HG03378 (cell line): ENCODE measurements around the gene LOXL3.
A peak's percentile ranks its signal among the peaks of the same experiment; 100 is the strongest.

Experiments
- ATAC-seq: cut with Tn5 transposase; IDR thresholded peaks from one replicate; pipeline ENCODE4 v1.9.1; 2021; ENCODE audit warnings: mild to moderate bottlenecking, moderate library complexity; ENCODE audit not compliant: unreplicated experiment

LOXL3 gene

DNA sequence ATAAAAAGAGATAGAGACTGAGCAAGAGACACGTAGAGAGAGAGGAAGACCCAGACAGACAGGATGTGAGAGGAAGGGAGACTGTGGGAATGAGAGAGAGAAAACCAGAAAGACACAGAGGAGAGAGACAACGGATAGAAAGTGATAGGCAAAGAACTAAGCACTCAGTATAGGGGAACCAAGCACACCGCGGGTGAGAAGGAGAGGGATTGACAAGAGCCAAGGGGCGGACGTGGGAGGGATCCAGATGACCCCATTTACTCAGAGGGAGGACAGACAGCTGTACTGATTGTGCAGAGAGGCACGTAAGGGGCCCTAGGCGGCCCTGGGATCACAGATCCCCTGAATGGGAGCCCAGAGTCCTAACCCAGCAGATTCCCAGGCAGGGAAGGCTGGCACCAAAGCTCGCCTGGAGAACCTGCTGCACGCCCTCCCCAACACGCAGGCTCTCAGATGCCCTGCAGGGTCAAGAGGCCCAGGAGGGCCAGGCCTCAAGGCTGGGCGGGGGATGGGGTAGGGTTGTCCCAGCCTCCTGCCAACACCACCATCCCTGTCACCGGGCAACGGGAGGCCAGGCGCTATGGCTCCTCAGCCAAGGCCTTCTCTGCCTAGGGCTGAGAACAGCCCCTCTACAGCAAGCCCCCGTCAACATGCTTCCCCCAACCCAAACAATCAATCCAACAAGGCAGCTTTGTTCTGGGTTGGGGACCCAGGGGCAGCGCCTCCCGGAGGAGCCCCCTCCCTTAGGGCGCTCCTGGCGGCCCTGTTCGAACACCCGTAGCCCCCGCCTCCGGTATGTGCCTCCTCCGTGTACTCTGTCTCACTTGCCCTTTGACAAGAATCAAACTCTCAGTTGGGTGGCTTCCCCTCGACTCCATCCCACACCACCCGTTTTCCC lies 579 bp downstream of the LOXL3 start:
- peak; percentile 24 for ATAC-seq

DNA sequence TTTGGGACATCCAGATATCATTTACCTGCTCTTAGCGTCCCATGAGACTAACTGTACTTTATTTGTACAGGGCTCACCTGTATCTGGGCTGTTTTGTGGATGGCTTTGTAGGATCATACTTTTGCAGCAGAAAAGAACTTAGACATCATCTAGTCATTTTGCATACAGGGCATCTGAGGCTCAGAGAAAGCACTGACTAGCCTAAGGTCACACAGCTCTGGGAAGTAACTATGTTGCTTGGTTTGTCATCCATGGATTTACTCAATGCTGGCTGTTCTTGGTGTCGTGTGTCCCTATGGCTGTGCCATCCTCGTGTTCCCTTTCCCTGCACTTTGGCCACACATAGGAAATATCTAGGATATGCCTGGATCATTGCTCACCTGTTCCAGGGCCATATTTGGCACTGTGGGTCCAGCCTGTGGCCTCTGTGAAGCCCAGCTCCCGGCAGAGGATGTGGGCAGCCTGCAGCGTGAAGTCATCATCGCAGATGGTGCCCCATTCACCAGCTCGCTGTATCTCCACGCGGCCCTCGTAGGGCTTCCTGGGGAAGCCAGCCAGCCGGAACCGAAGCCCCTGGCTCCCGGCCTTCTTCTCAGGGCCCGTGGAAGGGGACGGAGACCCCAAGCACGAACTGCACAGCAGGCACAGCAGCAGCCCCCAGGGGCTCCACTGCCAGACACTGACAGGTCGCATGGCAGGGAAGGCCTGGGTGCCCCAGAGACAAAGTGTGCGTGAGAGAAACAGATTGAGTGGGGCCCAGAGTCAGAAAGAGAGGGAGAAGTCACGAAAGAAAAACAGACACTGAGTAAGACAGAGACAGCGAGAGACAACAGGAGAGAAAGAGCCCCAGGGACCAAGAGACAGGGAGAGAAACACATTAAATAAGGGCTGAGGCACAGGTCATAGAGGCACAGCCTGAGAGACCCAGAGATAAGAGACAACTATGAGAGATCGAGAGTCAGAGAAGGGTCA lies 1.5 kb downstream of the LOXL3 start:
- ATAC-seq: peak; percentile 31

DNA sequence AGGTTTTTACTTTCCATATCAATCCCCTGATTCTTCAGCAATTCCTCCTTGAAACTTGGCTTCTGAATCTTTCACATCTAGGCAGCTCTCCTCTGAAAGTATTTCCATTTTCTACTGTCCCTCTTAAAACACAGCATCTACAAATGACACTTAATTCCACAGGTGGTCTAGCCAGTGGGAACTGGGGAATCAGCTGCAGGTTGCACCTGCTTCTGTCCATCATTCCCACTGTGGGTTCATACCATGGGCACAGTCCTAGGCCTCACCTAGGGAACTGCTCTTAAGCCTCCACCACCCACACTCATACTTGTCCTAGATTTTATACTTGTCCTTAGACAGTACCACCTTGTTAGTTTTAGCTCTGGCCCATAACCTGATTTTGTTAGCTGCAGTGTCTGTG lies 2.2 kb downstream of the LOXL3 start:
- ATAC-seq: no peak

DNA sequence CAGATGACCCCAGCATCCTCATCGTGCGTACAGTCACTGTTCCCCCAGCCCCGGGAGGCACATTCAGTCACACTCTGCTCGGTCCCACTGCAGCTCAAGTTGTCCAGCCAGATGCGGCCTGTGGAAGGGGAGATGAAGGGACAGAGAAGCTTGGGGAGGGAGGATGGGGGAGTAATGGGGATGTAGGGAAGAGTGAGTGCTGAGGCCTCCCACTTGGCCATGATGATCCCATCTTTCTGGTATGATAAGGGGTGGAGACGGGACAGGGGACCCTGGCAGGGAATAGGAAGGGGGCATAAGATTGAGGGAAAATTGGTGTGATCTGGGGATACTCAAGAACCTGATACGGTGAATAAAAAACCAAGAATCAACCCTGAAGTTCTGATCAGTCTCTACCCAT lies 3.5 kb downstream of the LOXL3 start:
- ATAC-seq: no peak

DNA sequence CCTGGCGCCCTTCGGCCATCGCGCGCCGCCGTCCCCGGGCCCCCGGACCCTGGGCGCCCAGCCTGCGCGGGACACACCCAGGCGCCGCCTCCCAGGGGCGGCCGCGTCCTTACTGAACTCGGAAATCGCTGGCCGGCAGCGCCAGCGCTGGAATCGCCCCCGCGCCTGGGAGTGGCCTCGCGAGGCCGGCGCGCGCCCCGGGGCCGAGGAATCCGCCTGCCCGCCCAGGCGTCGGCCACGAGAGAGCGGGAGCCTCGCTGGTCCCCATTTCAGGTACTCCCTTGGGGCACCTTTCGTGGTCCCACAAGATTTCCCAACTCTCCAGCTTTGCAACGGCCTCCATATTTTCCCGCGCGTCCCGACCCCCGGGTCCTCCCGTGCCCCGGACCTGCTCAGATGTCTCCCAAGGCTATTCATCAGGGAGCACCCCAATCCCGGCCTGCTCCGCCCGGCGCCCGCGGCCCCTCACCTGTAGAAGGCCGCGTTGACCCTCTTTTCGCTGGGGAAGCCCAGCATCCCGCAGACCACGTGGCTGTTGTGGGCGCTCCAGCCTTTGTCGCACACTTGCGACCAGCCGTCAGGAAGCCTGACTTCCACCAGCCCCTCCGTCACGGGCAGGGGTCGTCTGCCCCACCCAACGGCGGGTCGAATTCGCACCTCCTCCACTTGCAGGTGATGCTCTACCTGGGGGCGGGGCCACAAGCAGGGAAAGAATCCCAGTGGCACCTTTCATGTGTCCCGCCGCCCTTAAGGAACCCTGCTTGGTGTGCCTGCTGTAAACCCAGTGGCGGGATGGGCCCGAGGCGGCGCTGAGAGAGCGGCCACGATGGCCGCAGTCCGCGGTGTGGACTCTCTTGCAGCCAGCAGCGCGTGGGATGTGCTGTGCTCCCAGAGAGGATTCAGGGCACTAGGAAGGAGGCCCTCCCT lies 4.6 kb downstream of the LOXL3 start:
- no peak for ATAC-seq

DNA sequence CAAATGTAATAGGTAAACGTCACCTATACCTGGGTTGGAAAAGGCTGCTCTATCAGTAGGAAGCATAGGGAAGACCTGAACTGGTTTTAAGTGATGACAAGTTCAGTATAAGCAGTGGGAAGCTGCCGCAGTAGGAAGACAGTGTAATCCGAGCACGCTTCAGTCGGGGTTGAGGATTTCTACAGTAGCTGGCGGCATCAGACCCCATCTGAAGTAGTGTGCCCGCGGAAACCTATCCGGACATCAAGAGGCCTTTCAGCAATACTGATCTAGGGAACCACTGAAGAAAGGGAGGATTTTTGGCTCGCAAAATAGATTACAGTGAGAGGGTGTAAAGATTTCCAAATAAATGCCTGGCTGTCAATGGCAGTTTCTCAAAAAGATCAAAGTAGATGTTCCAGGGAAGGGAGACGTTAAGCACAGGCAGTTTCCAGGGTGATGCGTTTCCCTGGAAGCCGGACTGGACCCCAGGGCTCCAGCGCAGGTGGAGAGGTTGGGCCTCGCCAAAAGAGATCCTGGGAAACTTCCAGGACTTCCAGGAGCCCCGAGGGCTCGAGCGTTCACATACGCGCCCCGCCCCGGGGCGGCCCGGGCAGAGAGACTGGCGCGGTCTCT lies 5.3 kb downstream of the LOXL3 start:
- no peak for ATAC-seq

DNA sequence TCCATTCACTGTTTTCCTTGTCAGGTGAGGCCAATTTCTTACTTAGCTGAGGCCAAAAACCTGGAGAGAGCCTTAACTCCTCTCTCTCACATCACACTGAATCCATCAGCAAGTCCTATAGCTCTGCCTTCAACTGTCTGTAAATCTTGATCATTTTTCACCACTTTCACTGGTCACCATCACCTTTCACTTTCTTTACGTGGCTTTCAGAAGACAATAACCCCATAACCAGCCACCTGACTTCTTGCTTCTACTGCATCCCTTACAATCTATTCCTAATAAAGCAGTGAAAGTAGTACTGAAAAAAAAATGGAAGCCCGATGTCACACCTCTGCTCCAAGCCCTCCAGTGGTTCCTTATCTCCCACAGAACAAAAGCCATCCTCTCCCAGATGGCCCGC lies 7.7 kb downstream of the LOXL3 start:
- no peak for ATAC-seq

DNA sequence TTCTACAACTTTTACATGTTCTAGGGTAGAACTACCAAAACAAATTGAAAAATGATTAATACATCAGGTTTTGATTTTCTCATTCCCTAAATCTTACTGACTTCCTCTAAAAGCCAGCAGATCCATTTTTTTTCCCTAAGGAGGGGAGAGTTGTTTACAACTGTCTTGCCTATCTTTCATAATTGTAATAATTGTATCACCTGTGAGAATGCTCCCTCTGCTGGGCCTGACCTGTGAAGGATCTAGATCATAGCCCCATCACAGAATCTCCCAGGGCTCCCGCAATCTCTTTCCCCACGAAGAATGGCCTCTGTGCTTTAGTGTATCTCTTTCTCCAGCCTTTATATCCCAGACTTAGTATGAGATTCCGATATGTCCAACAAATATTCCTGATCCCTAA lies 9.1 kb downstream of the LOXL3 start:
- no peak for ATAC-seq

DNA sequence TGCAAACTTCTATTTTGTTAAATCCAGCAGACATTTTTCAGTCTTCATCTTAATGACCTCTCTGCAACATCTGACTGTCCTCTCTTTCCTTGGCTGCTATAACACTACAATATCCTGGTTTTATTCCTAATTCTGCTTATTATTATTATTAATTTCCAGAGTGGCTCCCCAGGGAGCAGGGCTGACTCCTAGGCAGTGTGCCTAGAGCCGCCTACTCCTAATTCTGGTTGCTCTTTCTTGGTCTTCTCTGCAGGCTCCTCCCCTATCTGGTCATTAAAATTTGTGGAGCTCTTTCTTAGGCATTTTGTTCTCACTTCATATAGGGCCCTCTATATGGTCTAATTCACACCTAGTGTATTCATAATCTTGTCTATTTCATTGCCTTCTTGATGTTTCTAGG lies 10.8 kb downstream of the LOXL3 start:
- no peak for ATAC-seq

DNA sequence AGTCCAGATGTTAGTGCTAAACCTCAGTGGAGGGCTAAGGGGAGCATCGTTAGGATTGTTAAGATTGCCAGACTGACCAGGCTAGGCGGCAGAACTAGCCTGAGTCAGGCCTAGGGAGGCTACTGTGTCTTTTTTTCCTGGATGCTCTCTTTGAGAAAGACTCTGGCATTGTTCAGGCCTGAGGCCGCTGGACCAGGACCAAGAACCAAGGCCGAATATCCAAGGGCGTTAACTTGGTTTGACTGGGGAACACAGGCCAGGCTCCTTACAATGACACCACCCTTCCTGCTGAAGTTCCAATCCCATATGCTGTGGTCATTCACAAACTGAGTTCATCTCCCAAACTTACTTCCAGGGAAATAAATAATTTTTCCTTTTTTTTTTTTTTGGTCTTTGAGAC lies 13.5 kb downstream of the LOXL3 start:
- ATAC-seq: no peak

DNA sequence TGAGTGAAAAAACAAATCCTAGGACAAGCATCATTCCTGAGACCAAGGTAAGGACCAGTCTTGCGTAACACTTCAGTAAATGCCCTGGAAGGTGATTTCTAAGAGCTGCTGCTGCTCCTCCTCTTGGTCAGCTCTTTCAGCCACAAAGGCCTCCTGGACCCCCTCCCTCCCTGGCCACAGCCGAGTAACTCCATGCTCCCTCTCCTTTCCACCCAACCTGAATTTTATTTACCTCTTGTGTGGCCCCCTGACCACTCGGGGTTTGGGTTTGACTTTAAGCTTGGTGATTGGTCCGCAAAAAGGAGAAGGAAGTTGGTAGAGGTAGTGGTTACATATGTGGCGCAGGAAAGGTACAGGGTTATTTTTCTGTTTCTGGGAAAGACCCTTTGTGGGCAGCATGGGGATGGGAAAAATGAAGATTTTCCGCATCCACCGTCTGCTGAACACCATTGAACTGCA lies 14.8 kb downstream of the LOXL3 start:
- peak; percentile 50 for ATAC-seq

DNA sequence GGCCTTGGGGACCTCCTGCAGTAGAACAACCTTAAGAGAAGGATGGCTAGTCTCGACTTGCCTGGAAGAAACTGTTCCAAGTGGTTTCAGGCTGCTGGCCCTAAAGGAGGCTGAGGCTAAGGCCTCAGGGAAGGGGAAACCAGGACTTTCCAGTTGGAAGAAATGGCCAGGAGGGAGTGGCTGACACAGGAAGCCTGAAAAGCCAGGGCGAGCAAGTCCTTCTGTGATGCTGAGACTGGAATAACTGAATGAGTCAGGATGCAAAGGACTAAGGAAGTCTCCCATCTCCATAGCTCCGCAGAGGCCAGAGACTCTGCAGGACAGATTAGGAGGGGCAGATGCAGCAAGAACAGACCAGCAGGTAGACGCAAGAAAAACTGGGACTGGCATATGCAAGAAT lies 16.6 kb downstream of the LOXL3 start:
- no peak for ATAC-seq

DNA sequence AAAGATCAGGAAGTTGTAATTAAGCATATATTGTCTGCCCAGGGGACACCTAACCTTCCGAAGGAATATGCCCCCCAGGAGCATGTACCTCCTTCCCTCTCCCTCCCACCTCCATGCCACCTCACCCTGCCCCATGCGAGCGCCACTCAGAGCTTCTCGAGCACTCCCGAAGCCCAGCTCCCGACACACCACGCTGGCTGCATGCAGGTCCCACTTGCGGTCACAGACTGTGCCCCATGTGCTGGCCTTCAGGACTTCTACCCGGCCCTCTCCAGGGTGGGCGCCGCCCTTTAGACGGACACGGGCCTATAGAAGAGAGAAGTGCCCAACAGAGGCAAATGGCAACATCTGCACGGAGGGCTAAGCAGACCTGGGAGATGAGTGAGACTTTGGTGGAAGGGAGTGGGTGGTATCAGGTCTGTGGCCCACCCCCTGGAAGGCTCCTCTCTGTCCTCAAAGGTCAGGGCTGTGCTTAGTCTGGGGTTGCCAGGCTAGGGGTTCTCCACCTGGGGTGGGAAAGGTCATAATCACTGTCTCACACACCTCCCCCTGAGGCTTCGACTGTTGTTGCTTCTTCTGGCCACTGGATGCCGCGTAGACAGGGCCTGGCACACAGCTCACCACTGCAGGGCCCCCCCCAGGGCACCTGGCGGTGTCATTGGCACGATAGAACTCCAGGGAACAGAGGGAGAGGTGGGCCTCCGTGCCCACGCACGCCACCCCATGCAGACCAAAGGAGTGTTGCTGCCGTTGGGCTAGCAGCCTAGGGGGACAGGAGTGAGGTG lies 17.4 kb downstream of the LOXL3 start:
- no peak for ATAC-seq

DNA sequence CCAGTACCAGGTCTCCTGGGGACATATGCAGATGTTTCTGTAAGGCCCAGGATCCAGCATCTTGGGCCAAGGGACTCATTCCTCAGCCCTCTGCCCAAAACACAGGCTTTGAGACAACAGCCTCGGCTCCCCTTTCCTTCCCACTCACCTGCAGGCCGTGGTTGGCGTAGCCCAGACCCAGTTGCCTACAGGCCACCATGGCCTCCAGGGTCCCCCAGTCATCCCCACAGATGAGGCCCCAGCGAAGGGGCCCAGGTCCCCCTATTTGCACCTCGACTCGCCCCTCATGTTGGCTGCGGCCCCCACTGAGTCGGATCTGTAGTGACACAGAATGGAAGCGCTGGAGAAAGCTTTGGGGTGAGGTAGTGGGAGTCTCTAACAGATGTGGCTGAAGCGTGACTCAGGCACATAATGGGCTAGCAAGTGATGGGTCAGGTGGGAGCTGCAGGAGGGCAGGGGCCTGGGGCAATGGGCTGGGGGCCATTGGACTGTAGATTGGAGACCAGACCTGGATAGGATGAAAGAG lies 18.2 kb downstream of the LOXL3 start:
- ATAC-seq: no peak

DNA sequence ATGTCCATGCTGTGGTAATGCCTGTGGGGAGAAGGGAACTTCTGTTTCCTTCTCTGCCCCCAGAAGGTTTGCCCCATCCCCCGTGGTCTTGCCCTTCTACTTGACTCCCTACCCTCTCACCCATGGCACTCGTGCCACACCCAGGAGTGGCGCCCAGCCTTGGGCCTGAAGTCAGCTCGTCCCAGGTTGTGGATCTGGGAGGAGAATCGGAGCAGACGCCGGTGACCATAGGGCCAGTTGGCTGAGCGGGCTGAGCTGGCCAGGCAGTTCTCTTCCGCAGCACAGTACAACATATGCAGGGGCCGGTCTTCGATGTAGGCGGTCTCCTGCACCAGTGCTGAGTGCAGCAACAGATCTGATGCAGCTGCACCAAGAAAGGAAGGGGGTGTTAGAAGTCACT lies 19.3 kb downstream of the LOXL3 start:
- ATAC-seq: no peak

DNA sequence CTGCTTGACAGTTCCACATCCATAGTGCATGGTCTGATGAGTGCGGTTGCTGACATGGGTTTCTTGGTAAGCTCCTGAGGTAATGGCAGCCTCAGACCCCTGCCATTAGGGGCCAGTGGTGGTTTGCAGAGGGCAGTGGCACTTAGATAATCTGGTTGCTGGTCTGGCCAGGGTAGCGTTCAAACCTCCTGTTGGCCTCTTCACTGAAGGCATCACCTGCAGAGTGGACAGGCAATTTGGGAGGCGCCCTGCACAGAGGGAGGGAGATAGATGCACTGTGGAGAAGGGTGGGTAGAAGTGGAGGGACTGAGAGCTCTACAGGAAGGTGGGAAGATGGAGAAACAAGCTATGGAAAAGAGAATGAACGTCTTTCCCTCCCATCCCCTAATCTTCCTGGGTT lies 20.3 kb downstream of the LOXL3 start:
- ATAC-seq: no peak

DNA sequence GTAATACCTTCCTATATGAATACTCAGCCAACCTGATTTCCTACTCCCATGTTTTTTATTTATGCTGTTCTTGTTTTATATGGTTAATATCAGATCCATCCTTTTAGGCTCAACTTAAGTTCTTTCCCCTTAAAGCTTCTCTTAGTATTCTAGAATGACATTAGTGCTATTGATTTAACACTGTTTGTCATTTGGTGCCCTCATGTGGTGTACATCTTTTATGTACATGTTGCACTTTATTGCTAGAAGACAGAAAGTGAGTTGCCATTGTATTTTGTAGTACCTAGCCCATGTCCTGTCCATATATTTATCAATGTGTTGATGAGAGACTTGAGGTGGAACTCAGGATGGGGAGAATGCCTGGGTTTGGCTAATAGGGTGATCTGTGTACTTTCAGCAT lies 21.5 kb downstream of the LOXL3 start:
- ATAC-seq: no peak

DNA sequence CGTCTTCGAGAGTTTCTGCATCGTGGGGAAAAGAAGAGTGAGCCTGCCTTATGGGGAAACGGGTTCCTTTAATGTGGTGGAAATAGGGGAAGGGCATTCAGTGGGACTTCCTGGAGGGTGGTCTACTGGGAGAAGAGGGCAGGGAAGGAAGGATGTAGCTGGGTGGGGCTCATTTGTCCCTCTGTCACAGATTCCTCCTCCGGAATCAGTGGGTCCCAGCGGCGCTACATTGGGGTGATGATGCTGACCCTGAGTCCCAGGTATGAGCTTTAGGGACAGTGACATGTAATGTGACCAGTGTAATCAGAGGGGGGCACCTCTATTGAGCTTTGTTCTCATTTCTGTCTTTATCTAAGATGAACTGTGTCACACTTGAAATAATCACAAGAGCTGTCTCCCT lies 22.1 kb downstream of the LOXL3 start:
- no peak for ATAC-seq
